A549 (cell line): Measurements from ENCODE around the gene ARID5B. TPM values are rescaled to one million over a fixed set of nuclear protein-coding genes. Genes with fewer than 3 reads are reported as not detected.
A peak's percentile ranks its signal among the peaks of the same experiment; 100 is the strongest.

Source experiments
- ATAC-seq, 2 experiments: fragments of 200-7000 bp in 1 of 2; fragments of >200 bp in 1 of 2; cut with Nextera tagmentation in 1 of 2; cut with Tn5 transposase in 1 of 2; 3 replicates each; pipeline versions ENCODE4 v1.8.0 to v1.9.1; 2018 to 2020; ENCODE audit warnings: mild to moderate bottlenecking in 1 of 2, moderate library complexity in 1 of 2
- CTCF ChIA-PET: fragments of 300-600 bp; sonication (Branson Sonifier 250); formaldehyde crosslinking; extraction: SDS; loops from one replicate; lab custom pipeline; 2021; ENCODE audit warnings: antibody characterized with exemption, inconsistent platforms; lab: Yijun Ruan, JAX
- POLR2A ChIA-PET: fragments of 350-600 bp; formaldehyde crosslinking; extraction: SDS; loops from one replicate; lab custom pipeline; 2021; ENCODE audit warnings: antibody characterized with exemption, inconsistent platforms; lab: Yijun Ruan, JAX
- DNase-seq, 2 experiments: peaks; one replicate each; pipeline versions ENCODE4 v3.0.0 to v3.0.0-alpha.2; 2011 to 2016; ENCODE audit warnings: low read depth in 1 of 2, low spot score in 1 of 2
- FAIRE-seq: peaks from 2 replicates; lab custom pipeline; 2011; peaks lifted over from hg19 to GRCh38; lab: Jason Lieb, UNC
- H3K27ac ChIP-seq, 2 experiments: fragments of >200 bp; sonication (Bioruptor Twin); formaldehyde crosslinking; 3 replicates each; pipeline ENCODE4 v1.5.1; 2016 to 2017
- H3K4me1 ChIP-seq: fragments of >200 bp; sonication (Bioruptor Twin); formaldehyde crosslinking; 3 replicates; pipeline ENCODE4 v1.6.1; 2016
- H3K4me2 ChIP-seq: fragments of >200 bp; sonication (Bioruptor Twin); formaldehyde crosslinking; 3 replicates; pipeline ENCODE4 v1.6.1; 2016
- H3K4me3 ChIP-seq: fragments of >200 bp; sonication (Bioruptor Twin); formaldehyde crosslinking; 3 replicates; pipeline ENCODE4 v1.5.1; 2016
- H3K9me3 ChIP-seq: fragments of >200 bp; sonication (Bioruptor Twin); formaldehyde crosslinking; 3 replicates; pipeline ENCODE4 v1.6.1; 2016
- BHLHE40 ChIP-seq: IDR thresholded peaks from 2 replicates; pipeline ENCODE4 v1.6.1; 2012; ENCODE audit warnings: low read depth, low read length, inconsistent platforms
- CBX2 ChIP-seq: fragments of 200-600 bp; sonication (generic); IDR thresholded peaks from 2 replicates; pipeline ENCODE4 v1.6.1; 2016; ENCODE audit warnings: low read depth, mild to moderate bottlenecking, borderline replicate concordance
- CEBPB ChIP-seq, 2 experiments: fragments of >200 bp in 1 of 2; sonication (Bioruptor Twin) in 1 of 2; formaldehyde crosslinking in 1 of 2; IDR thresholded peaks; 2 replicates each; pipeline ENCODE4 v1.6.1; 2012 to 2016
- CHD4 ChIP-seq: fragments of 200-600 bp; sonication (generic); IDR thresholded peaks from 2 replicates; pipeline ENCODE4 v1.6.1; 2016; ENCODE audit warnings: antibody characterized with exemption, mild to moderate bottlenecking, borderline replicate concordance
- EP300 ChIP-seq, 2 experiments: fragments of >200 bp; sonication (Bioruptor Twin); formaldehyde crosslinking; IDR thresholded peaks; 2 replicates in 1 of 2; 3 replicates in 1 of 2; pipeline ENCODE4 v1.6.1; 2016 to 2017
- FOSL2 ChIP-seq, 2 experiments: fragments of 450-650 bp in 1 of 2; fragments of >200 bp in 1 of 2; sonication (Bioruptor Twin) in 1 of 2; formaldehyde crosslinking; IDR thresholded peaks; 2 replicates each; pipeline versions ENCODE4 v1.5.0 to v1.6.1; 2016 to 2020; ENCODE audit warnings: mild to moderate bottlenecking in 1 of 2, moderate library complexity in 1 of 2
- FOXS1 ChIP-seq: fragments of 250-450 bp; sonication (Bioruptor Pico); IDR thresholded peaks from 2 replicates; pipeline ENCODE4 v1.5.0; 2020; ENCODE audit warnings: mild to moderate bottlenecking, moderate library complexity
- GATA3 ChIP-seq: IDR thresholded peaks from 2 replicates; pipeline ENCODE4 v1.6.1; 2012; ENCODE audit warnings: borderline replicate concordance
- HDAC2 ChIP-seq: fragments of 200-600 bp; sonication (generic); IDR thresholded peaks from 2 replicates; pipeline ENCODE4 v1.6.1; 2016
- HES2 ChIP-seq: fragments of >200 bp; sonication (Bioruptor Twin); formaldehyde crosslinking; IDR thresholded peaks from 2 replicates; pipeline ENCODE4 v1.6.1; 2016
- HEYL ChIP-seq: fragments of 250-450 bp; sonication (Bioruptor Pico); IDR thresholded peaks from 2 replicates; pipeline ENCODE4 v1.8.0; 2021; ENCODE audit warnings: mild to moderate bottlenecking, moderate library complexity
- HMGXB4 ChIP-seq: fragments of 250-450 bp; sonication (Bioruptor Pico); IDR thresholded peaks from 2 replicates; pipeline ENCODE4 v1.5.0; 2021; ENCODE audit warnings: mild to moderate bottlenecking, moderate library complexity, borderline replicate concordance
- HOXA7 ChIP-seq: fragments of 250-450 bp; sonication (Bioruptor Pico); IDR thresholded peaks from 2 replicates; pipeline ENCODE4 v1.5.0; 2020; ENCODE audit warnings: mild to moderate bottlenecking, moderate library complexity
- HOXB13 ChIP-seq: fragments of 250-450 bp; sonication (Bioruptor Pico); IDR thresholded peaks from 2 replicates; pipeline ENCODE4 v1.5.0; 2020; ENCODE audit warnings: low read depth, mild to moderate bottlenecking, moderate library complexity
- HOXB5 ChIP-seq: fragments of 250-450 bp; sonication (Bioruptor Pico); IDR thresholded peaks from 2 replicates; pipeline ENCODE4 v1.5.0; 2020; ENCODE audit warnings: mild to moderate bottlenecking, moderate library complexity
- JUN ChIP-seq, 2 experiments: fragments of >200 bp; sonication (Bioruptor Twin); formaldehyde crosslinking; IDR thresholded peaks; 2 replicates in 1 of 2; 3 replicates in 1 of 2; pipeline ENCODE4 v1.6.1; 2016 to 2017
- JUNB ChIP-seq: fragments of >200 bp; sonication (Bioruptor Twin); formaldehyde crosslinking; IDR thresholded peaks from 2 replicates; pipeline ENCODE4 v1.6.1; 2016
- KDM1A ChIP-seq: fragments of 200-600 bp; sonication (generic); IDR thresholded peaks from 2 replicates; pipeline ENCODE4 v1.6.1; 2016; ENCODE audit warnings: low read depth, mild to moderate bottlenecking
- KDM5A ChIP-seq: fragments of 200-600 bp; sonication (generic); IDR thresholded peaks from 2 replicates; pipeline ENCODE4 v1.6.1; 2016; ENCODE audit warnings: antibody characterized with exemption, mild to moderate bottlenecking
- MAX ChIP-seq: IDR thresholded peaks from 2 replicates; pipeline ENCODE4 v1.6.1; 2012
- POLR2A ChIP-seq: IDR thresholded peaks from 2 replicates; pipeline ENCODE4 v1.6.1; 2012; ENCODE audit warnings: mild to moderate bottlenecking, low read length
- RCOR1 ChIP-seq: fragments of 150-350 bp; IDR thresholded peaks from 2 replicates; pipeline ENCODE4 v1.6.1; 2014; ENCODE audit warnings: antibody characterized with exemption, low read length, low read depth
- REST ChIP-seq: fragments of 200-600 bp; sonication (generic); IDR thresholded peaks from 2 replicates; pipeline ENCODE4 v1.6.1; 2016; ENCODE audit warnings: antibody characterized with exemption, mild to moderate bottlenecking, moderate library complexity
- RNF2 ChIP-seq: fragments of 200-600 bp; sonication (generic); IDR thresholded peaks from 2 replicates; pipeline ENCODE4 v1.6.1; 2016; ENCODE audit warnings: low read depth, mild to moderate bottlenecking, antibody characterized with exemption, moderate library complexity, borderline replicate concordance
- TFCP2L1 ChIP-seq: fragments of 250-450 bp; sonication (Bioruptor Pico); IDR thresholded peaks from 2 replicates; pipeline ENCODE4 v1.5.0; 2021; ENCODE audit warnings: mild to moderate bottlenecking
- USF2 ChIP-seq: fragments of 450-650 bp; IDR thresholded peaks from 2 replicates; pipeline ENCODE4 v1.6.1; 2014; ENCODE audit warnings: antibody characterized with exemption
- WGBS: methylation state at CpG from one replicate; pipeline ENCODE4 v1.1.6; 2017; ENCODE audit errors: missing lambda C conversion rate; 5-methylcytosine and 5-hydroxymethylcytosine counted together
- polyA plus RNA-seq, 4 experiments: library from polyadenylated mRNA; depleted of rRNA in 3 of 4; stranded (reverse); fragments of >200 nt; fragmentation: RNase III in 1 of 4; extraction: RNeasy Plus Mini Kit Qiagen cat#74134 plus additional on column Dnase treatment in 1 of 4; gene quantifications; 2 replicates in 3 of 4; 3 replicates in 1 of 4; pipeline ENCODE4 v1.2.3, GENCODE V29; 2011 to 2017

Gene ARID5B
- polyA plus RNA-seq, 2 of the 4 experiments (the other 2 are of a cell fraction) = 0.75 to 1.6 TPM

GRCh38 chr10:62093863-62094291, 192.4 kb downstream of the ARID5B start:
- ChIA-PET CTCF (interaction anchor here (0.6 to 1.8 kb wide), 5 partner anchors 50 to 1651 kb away, joined by 3 to 5 read pairs (median 3); no protein-coding TSS in a partner anchor), POLR2A (interaction anchor here (0.8 to 2.3 kb wide), 3 partner anchors 17 to 149 kb away, joined by 3 to 9 read pairs (median 6); no protein-coding TSS in a partner anchor)

GRCh38 chr10:62095181-62096122, 194.0 kb downstream of the ARID5B start:
- no peak for FAIRE-seq
- no peaks in the 10 kb centered on the region for H3K9me3 ChIP-seq
- peak in 1 of 2 experiments; percentile 66 for DNase-seq
- 14% methylated on average over 12 of the region's 12 CpGs for WGBS
- peak; percentile 69 to 70 for ATAC-seq
- H3K27ac ChIP-seq = peak overlapping the region; percentile 70 to 89
- peak overlapping the region; percentile 72 for H3K4me2 ChIP-seq
- ChIA-PET POLR2A (interaction anchor here (0.7 to 2.3 kb wide), 6 partner anchors 18 to 1100 kb away, joined by 3 to 9 read pairs (median 6); no protein-coding TSS in a partner anchor), CTCF (interaction anchor here (0.6 to 1.8 kb wide), 7 partner anchors 9 to 150 kb away, joined by 3 to 6 read pairs (median 4); no protein-coding TSS in a partner anchor)
- peak overlapping the region; percentile 16; the same call in 2 of the 3 replicates for H3K4me3 ChIP-seq
- peaks cover 47% of the 10 kb centered on the region for H3K4me1 ChIP-seq
- TF ChIP-seq TFCP2L1 = no peak
- no peak for TF ChIP-seq USF2
- no peak for TF ChIP-seq HOXB5 (CRISPR knock-in tag)
- TF ChIP-seq RCOR1 = no peak
- no peak for TF ChIP-seq CHD4
- TF ChIP-seq BHLHE40 = no peak
- TF ChIP-seq KDM1A = no peak
- TF ChIP-seq HDAC2 = no peak
- peak; percentile 97 to 99 for TF ChIP-seq CEBPB (IDR thresholded peaks at IDR 0.05)
- no peak for TF ChIP-seq CBX2
- TF ChIP-seq HES2 = peak; percentile 97
- TF ChIP-seq POLR2A = no peak
- no peak for TF ChIP-seq HOXA7 (CRISPR knock-in tag)
- TF ChIP-seq MAX = no peak
- 0 out of 2 replicates have a peak, but pooled peaks have one; percentile 25 for TF ChIP-seq FOSL2 (IDR thresholded peaks at IDR 0.05)
- no peak; the same call in 1 of the 2 replicates for TF ChIP-seq FOSL2 (CRISPR knock-in tag; IDR thresholded peaks at IDR 0.05)
- TF ChIP-seq REST = no peak
- TF ChIP-seq JUNB = peak; percentile 72; the same call in 1 of the 2 replicates
- no peak for TF ChIP-seq RNF2
- peak; percentile 73 to 91; a peak in 3 of 5 replicates for TF ChIP-seq EP300 (IDR thresholded peaks at IDR 0.05)
- TF ChIP-seq JUN (IDR thresholded peaks at IDR 0.05) = peak; percentile 87 to 94
- TF ChIP-seq GATA3 = peak; percentile 79
- no peak for TF ChIP-seq HOXB13 (CRISPR knock-in tag)
- no peak for TF ChIP-seq FOXS1

More at GRCh38 chr10:62093863-62094291, 192.4 kb downstream of the ARID5B start:
- no peaks in the 10 kb centered on the region for H3K9me3 ChIP-seq
- TF ChIP-seq HEYL (CRISPR knock-in tag) (no peak), EP300 (IDR thresholded peaks at IDR 0.05) (peak in 1 of 2 experiments; percentile 37; a peak in 1 of 5 replicates), JUN (IDR thresholded peaks at IDR 0.05) (no peak), HMGXB4 (no peak), CEBPB (IDR thresholded peaks at IDR 0.05) (no peak), KDM5A (no peak), GATA3 (peak; percentile 55; the same call in 1 of the 2 replicates)
- peak overlapping the region; percentile 72 for H3K4me2 ChIP-seq
- no peak overlapping the region for H3K4me3 ChIP-seq
- DNase-seq = no peak
- peak in 1 of 2 experiments; percentile 50; a peak in 3 of 6 replicates for ATAC-seq
- H3K27ac ChIP-seq = peak overlapping the region; percentile 70 to 89
- peaks cover 47% of the 10 kb centered on the region for H3K4me1 ChIP-seq
- 47% methylated on average over 4 of the region's 4 CpGs for WGBS
- FAIRE-seq = no peak
